Hepatocyte (in vitro differentiated cells): Measurements from ENCODE around the gene SPA17. TPM values are rescaled to one million over a fixed set of nuclear protein-coding genes. Genes with fewer than 3 reads are reported as not detected.

Experiments used
- DNase-seq: peaks from one replicate; pipeline ENCODE4 v3.0.0-alpha.2; 2016; ENCODE audit warnings: low spot score
- H2AFZ ChIP-seq: fragments of 200-600 bp; sonication (generic); 2 replicates; pipeline ENCODE4 v1.6.0; 2016; ENCODE audit warnings: antibody characterized with exemption, mild to moderate bottlenecking
- H3K27ac ChIP-seq: fragments of 200-600 bp; sonication (generic); 2 replicates; pipeline ENCODE4 v1.5.1; 2016; ENCODE audit warnings: mild to moderate bottlenecking
- H3K27me3 ChIP-seq: fragments of 200-600 bp; sonication (generic); 2 replicates; pipeline ENCODE4 v1.6.1; 2016
- H3K36me3 ChIP-seq: fragments of 200-600 bp; sonication (generic); replicated peaks from 2 replicates; pipeline ENCODE4 v1.5.1; 2016; ENCODE audit warnings: low read depth; ENCODE audit not compliant: insufficient read depth
- H3K4me1 ChIP-seq: fragments of 200-600 bp; sonication (generic); 2 replicates; pipeline ENCODE4 v1.5.1; 2016; ENCODE audit warnings: mild to moderate bottlenecking, moderate library complexity; ENCODE audit not compliant: insufficient read depth
- H3K4me2 ChIP-seq: fragments of 200-600 bp; sonication (generic); 2 replicates; pipeline ENCODE4 v1.6.0; 2016
- H3K4me3 ChIP-seq: fragments of 200-600 bp; sonication (generic); 2 replicates; pipeline ENCODE4 v1.5.1; 2016; ENCODE audit warnings: mild to moderate bottlenecking
- H3K79me2 ChIP-seq: fragments of 200-600 bp; sonication (generic); 2 replicates; pipeline ENCODE4 v1.6.0; 2017; ENCODE audit warnings: mild to moderate bottlenecking
- H3K9me2 ChIP-seq: fragments of 200-600 bp; sonication (generic); replicated peaks from 2 replicates; pipeline ENCODE4 v1.6.0; 2017; ENCODE audit warnings: mild to moderate bottlenecking; ENCODE audit not compliant: insufficient read depth
- H3K9me3 ChIP-seq: fragments of 200-600 bp; sonication (generic); 2 replicates; pipeline ENCODE4 v1.5.1; 2016; ENCODE audit warnings: low read depth, mild to moderate bottlenecking
- H4K20me1 ChIP-seq: fragments of 200-600 bp; sonication (generic); 2 replicates; pipeline ENCODE4 v1.6.0; 2016; ENCODE audit warnings: mild to moderate bottlenecking; ENCODE audit not compliant: insufficient read depth, poor library complexity, severe bottlenecking
- EZH2 ChIP-seq: fragments of 200-600 bp; sonication (generic); IDR thresholded peaks from 2 replicates; pipeline ENCODE4 v1.6.1; 2016; ENCODE audit warnings: antibody characterized with exemption, mild to moderate bottlenecking, borderline replicate concordance
- EZH2phosphoT487 ChIP-seq: fragments of 200-600 bp; sonication (generic); IDR thresholded peaks from one replicate; pipeline ENCODE4 v1.6.1; 2018; ENCODE audit warnings: antibody characterized with exemption, mild to moderate bottlenecking, low read depth, moderate library complexity; ENCODE audit not compliant: unreplicated experiment, severe bottlenecking
- WGBS: methylation state at CpG from one replicate; pipeline ENCODE4 v1.1.6; 2016; ENCODE audit warnings: low lambda C conversion rate; ENCODE audit errors: missing lambda C conversion rate; 5-methylcytosine and 5-hydroxymethylcytosine counted together
- polyA plus RNA-seq: library from polyadenylated mRNA; unstranded; fragments of >200 nt; fragmentation: Nextera tagmentation; extraction: Ambion mirVana; gene quantifications from 2 replicates; pipeline ENCODE4 v1.2.1, GENCODE V29; 2016
- total RNA-seq: library from RNA; depleted of rRNA; stranded (reverse); fragments of >200 nt; gene quantifications from 2 replicates; pipeline ENCODE4 v1.2.3, GENCODE V29; 2014
- TF ChIP-seq, protein P1 (sequence below): fragments of 200-600 bp; sonication (generic); IDR thresholded peaks from 2 replicates; pipeline ENCODE4 v1.5.1; 2016; ENCODE audit warnings: antibody characterized with exemption, mild to moderate bottlenecking; ENCODE audit not compliant: poor library complexity

The SPA17 gene
- total and polyA plus RNA-seq, 2 experiments from 2014 or later = 3.8 to 7.2 TPM

DNA sequence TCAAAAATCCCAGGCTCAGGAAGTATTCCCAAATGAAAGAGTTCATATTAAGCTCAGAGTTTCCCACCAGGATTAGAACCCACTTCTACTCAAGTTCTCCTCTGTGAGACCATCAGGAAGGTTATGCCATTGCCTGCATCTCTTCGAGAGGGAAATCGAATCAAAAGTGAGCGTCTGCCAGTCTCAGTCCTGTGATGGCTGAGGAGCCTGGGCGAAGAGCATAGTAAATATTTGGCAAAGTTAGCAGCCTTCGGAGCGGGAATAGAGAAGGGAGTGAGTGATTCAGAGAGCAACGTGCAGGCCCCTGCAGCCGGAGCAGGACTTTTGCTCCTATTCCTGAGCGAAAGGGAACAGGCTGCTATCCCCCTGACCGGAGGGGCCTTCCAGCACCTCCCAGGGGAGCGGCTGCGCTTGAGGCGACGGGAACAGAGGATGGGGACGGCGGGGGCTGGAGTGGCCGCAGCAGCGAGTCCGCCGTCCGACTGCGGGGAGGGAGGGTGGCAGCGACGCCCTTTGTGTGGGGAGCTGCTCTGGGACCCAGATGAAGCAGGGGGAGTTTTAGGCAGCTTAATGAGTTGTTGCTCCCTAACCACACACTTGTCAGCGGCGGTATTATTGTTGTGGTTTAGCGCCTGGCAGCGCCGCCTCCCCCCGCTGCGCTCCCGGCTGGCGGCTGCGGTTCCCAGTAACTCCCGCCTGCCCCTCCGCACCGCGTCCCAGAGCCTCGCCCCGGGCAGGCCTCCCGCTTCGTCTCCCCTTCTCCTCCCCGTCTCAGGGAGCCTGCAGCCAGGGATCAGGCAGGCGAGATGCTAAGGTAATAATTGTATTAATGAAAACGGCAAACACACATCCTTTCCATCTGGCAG, 44.3 kb downstream of the SPA17 start:
- Histone ChIP-seq H4K20me1 (no peaks in the 10 kb centered on the region), H2AFZ (peak overlapping the region; percentile 68), H3K79me2 (no peaks in the 10 kb centered on the region), H3K36me3 (no peaks in the 10 kb centered on the region), H3K9me3 (no peaks in the 10 kb centered on the region), H3K27ac (no peak overlapping the region), H3K4me2 (peak overlapping the region; percentile 98), H3K9me2 (no peaks in the 10 kb centered on the region), H3K4me3 (peak overlapping the region; percentile 42), H3K4me1 (peaks cover 11% of the 10 kb centered on the region), H3K27me3 (peaks cover 74% of the 10 kb centered on the region)
- peak; percentile 15 for DNase-seq
- TF ChIP-seq EZH2phosphoT487 = peak; percentile 60
- TF ChIP-seq, protein P1, sequence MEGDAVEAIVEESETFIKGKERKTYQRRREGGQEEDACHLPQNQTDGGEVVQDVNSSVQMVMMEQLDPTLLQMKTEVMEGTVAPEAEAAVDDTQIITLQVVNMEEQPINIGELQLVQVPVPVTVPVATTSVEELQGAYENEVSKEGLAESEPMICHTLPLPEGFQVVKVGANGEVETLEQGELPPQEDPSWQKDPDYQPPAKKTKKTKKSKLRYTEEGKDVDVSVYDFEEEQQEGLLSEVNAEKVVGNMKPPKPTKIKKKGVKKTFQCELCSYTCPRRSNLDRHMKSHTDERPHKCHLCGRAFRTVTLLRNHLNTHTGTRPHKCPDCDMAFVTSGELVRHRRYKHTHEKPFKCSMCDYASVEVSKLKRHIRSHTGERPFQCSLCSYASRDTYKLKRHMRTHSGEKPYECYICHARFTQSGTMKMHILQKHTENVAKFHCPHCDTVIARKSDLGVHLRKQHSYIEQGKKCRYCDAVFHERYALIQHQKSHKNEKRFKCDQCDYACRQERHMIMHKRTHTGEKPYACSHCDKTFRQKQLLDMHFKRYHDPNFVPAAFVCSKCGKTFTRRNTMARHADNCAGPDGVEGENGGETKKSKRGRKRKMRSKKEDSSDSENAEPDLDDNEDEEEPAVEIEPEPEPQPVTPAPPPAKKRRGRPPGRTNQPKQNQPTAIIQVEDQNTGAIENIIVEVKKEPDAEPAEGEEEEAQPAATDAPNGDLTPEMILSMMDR = no peak
- peak; percentile 18 for TF ChIP-seq EZH2
- WGBS = 4% methylated on average over 42 of the region's 45 CpGs

DNA sequence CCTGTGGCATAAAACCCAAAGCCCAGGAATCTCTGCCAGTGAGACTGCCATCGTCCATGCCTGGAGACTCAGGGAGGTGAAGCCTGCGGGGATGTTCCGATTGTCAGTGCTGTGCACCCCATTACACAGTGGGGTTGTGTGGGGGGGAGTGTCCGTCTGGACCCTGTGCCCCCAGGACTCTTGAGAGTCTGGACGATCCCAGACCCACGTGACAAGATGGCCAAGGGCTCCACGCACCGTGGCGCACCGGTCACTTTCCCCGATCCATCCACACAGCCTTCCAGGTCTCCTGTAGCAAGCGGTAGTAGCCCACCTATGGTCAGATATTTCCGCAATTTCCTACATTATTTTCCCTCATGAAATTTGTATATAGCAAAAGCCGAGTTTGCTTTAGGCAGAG, 45.1 kb downstream of the SPA17 start:
- H3K9me2 ChIP-seq = no peaks in the 10 kb centered on the region
- no peak for TF ChIP-seq EZH2
- TF ChIP-seq, protein P1 = no peak
- no peak for TF ChIP-seq EZH2phosphoT487
- no peaks in the 10 kb centered on the region for H4K20me1 ChIP-seq
- no peak overlapping the region for H2AFZ ChIP-seq
- H3K36me3 ChIP-seq = no peaks in the 10 kb centered on the region
- no peak overlapping the region for H3K4me3 ChIP-seq
- no peaks in the 10 kb centered on the region for H3K79me2 ChIP-seq
- DNase-seq = no peak
- H3K27me3 ChIP-seq = peaks cover 81% of the 10 kb centered on the region
- WGBS = 42% methylated on average over 14 of the region's 14 CpGs
- H3K9me3 ChIP-seq = no peaks in the 10 kb centered on the region
- peaks cover 11% of the 10 kb centered on the region for H3K4me1 ChIP-seq
- peak overlapping the region; percentile 98 for H3K4me2 ChIP-seq
- H3K27ac ChIP-seq = no peak overlapping the region

DNA sequence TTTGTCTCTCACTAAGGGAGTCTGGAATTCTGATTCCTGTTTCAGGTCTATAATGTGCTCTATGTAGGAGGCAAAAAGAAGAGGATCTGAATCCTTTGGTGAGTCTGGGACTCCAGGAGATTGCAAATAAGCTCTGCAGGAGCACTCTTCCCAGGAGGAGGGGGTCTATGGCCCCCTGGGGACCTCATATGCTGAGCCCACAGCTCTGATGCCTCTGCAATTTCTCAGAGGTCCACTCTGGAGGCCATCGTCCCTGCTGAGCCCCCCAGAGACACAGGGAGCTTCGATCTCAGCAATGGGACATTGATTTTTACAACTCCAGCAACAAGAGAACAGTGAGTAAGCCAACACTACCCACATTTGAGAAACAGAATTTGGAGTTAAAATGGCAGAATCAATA, 45.8 kb downstream of the SPA17 start:
- WGBS = 59% methylated on average over 2 of the region's 2 CpGs

More for the DNA sequence above, 45.8 kb downstream of the SPA17 start:
- no peak for DNase-seq
- no peak overlapping the region for H3K4me2 ChIP-seq
- H3K27ac ChIP-seq = no peak overlapping the region
- no peak overlapping the region for H3K4me3 ChIP-seq
- H3K79me2 ChIP-seq = no peaks in the 10 kb centered on the region
- H3K27me3 ChIP-seq = peaks cover 88% of the 10 kb centered on the region
- H3K4me1 ChIP-seq = peaks cover 11% of the 10 kb centered on the region
- H4K20me1 ChIP-seq = no peaks in the 10 kb centered on the region
- no peaks in the 10 kb centered on the region for H3K9me2 ChIP-seq
- no peaks in the 10 kb centered on the region for H3K9me3 ChIP-seq
- no peak for TF ChIP-seq EZH2phosphoT487
- TF ChIP-seq EZH2 = no peak
- TF ChIP-seq, protein P1 = no peak
- no peak overlapping the region for H2AFZ ChIP-seq
- no peaks in the 10 kb centered on the region for H3K36me3 ChIP-seq
